ENCODE data around the gene CDC14B. TPM values are rescaled to one million over a fixed set of nuclear protein-coding genes. Genes with fewer than 3 reads are reported as not detected.
A peak's percentile ranks its signal among the peaks of the same experiment; 100 is the strongest.

Gene CDC14B
- total and polyA plus RNA-seq, 2 of the 4 experiments (the other 2 are of a cell fraction): 9.7 to 26.3 TPM

GRCh38 chr9:96620832-96621269 is 1.2 kb upstream of the CDC14B start:
- Histone ChIP-seq H3K27ac (ENCODE audit: insufficient read depth, low read length) (no peak overlapping the region), H2BK120ac (ENCODE audit: low read depth, low read length) (no peak overlapping the region), H4K5ac (ENCODE audit: low read depth, low read length) (no peak overlapping the region; the same call in 1 of the 2 replicates), H3K18ac (ENCODE audit: low read depth, low read length) (no peak overlapping the region), H2BK5ac (ENCODE audit: low read depth, low read length, poor library complexity, severe bottlenecking) (no peak overlapping the region), H3K27me3 (ENCODE audit: control insufficient read depth, insufficient read depth, low read length) (no peaks in the 10 kb centered on the region), H3K4ac (ENCODE audit: low read depth, low read length) (no peak overlapping the region), H3K14ac (replicated peaks; ENCODE audit: low read depth, low read length) (no peak overlapping the region), H3K23ac (ENCODE audit: low read depth, low read length) (no peak overlapping the region), H2BK15ac (ENCODE audit: low read depth, low read length) (no peak overlapping the region), H2AFZ (replicated peaks; ENCODE audit: low read length, poor library complexity) (peak overlapping the region; percentile 60), H2AK9ac (replicated peaks; ENCODE audit: low read depth, low read length, poor library complexity) (no peak overlapping the region), H4K91ac (ENCODE audit: insufficient read depth, low read depth, low read length) (no peak overlapping the region), H3K9me3 (ENCODE audit: control insufficient read depth, insufficient read depth, low read length) (no peaks in the 10 kb centered on the region), H2BK20ac (ENCODE audit: low read depth, low read length) (no peak overlapping the region), H3K4me2 (ENCODE audit: low read depth, low read length) (no peak overlapping the region), H4K20me1 (ENCODE audit: insufficient read depth, low read length) (peaks cover 8% of the 10 kb centered on the region; the same call in 1 of the 2 replicates), H3K4me3 (ENCODE audit: insufficient read depth, low read depth, low read length) (no peak overlapping the region), H3K36me3 (ENCODE audit: control insufficient read depth, insufficient read depth, low read length) (no peaks in the 10 kb centered on the region), H3K79me1 (ENCODE audit: low read depth in 1 of 2, low read length in 2 of 2) (peaks cover 3 to 20% of the 10 kb centered on the region in 2 experiments; a peak in 3 of 4 replicates), H3K9ac (ENCODE audit: low read depth, low read length) (no peak overlapping the region), H3K9me1 (ENCODE audit: insufficient read depth, low read length) (0 out of 2 replicates have a peak, but pooled peaks cover 3% of the 10 kb centered on the region), H3K4me1 (ENCODE audit: control insufficient read depth, insufficient read depth, low read length) (0 out of 2 replicates have a peak, but pooled peaks cover 2% of the 10 kb centered on the region), H4K8ac (ENCODE audit: low read depth in 2 of 2, low read length in 2 of 2) (peak overlapping the region; percentile 46 to 83; a peak in 2 of 4 replicates), H2AK5ac (ENCODE audit: low read depth, low read length) (no peak overlapping the region; the same call in 1 of the 2 replicates), H3K56ac (ENCODE audit: extremely low read depth, insufficient read depth, low read length) (no peak overlapping the region)
- intact Hi-C loops (cut with micrococcal nuclease): no loop called here
- CTCF ChIA-PET: no interaction called here
- WGBS, 2 experiments (ENCODE audit: extremely low coverage in 2 of 2, insufficient read length in 1 of 2): no CpG with 5 or more reads among the region's 7 CpGs
- no peak for ATAC-seq (ENCODE audit: low read depth)
- no peak for DNase-seq
- dilution Hi-C loops (cut with HindIII; ENCODE audit: low sequenced_read_pairs, unreplicated experiment): no loop called here
- 0 out of 2 replicates have a peak, but pooled peaks have one; percentile 15 for TF ChIP-seq CTCF (conservative IDR thresholded peaks at IDR 0.05; ENCODE audit: low read depth, low read length)
- TF ChIP-seq RAD21 (IDR thresholded peaks at IDR 0.05; ENCODE audit: low read length): no peak
- POLR2A ChIA-PET (ENCODE audit: unreplicated experiment): no interaction called here
- in situ Hi-C loops (cut with MboI; ENCODE audit: low sequenced_read_pairs): no loop called here
- no TSS peak for BruUV-seq (replicated peaks)

Measured in IMR-90 (cell line).